GM19455 (cell line): ENCODE results near the gene CARMIL1.
"Not testable (repeated sequence)": the region's sequence is repeated elsewhere in the genome, so short reads cannot be mapped to it uniquely, and the experiment has no call there.

Source experiments
- ATAC-seq: cut with Tn5 transposase; IDR thresholded peaks from one replicate; pipeline ENCODE4 v1.9.1; 2021; ENCODE audit not compliant: unreplicated experiment

CARMIL1 gene

GRCh38 chr6:25277386-25277785 lies 1.8 kb upstream of the CARMIL1 start:
- no peak for ATAC-seq

DNA sequence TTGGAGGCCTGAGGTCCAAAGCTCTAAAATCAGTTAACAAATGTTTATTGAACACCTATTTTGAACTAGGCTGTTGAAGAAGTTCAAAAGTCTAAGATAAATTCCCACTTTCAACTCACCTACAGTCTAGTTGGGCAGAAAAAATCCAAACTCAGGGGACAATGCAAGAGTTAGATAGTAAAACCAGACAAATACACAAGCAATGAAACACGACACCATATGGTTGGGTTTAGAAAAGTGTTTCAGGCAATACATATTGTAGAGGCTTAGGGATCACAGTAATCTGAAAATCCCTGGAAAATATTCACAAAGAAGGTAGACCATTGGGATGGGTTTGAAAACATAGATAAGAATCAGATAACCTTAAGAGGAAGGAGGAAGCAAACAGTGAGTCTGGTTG lies 1.3 kb upstream of the CARMIL1 start:
- ATAC-seq, result no peak

DNA sequence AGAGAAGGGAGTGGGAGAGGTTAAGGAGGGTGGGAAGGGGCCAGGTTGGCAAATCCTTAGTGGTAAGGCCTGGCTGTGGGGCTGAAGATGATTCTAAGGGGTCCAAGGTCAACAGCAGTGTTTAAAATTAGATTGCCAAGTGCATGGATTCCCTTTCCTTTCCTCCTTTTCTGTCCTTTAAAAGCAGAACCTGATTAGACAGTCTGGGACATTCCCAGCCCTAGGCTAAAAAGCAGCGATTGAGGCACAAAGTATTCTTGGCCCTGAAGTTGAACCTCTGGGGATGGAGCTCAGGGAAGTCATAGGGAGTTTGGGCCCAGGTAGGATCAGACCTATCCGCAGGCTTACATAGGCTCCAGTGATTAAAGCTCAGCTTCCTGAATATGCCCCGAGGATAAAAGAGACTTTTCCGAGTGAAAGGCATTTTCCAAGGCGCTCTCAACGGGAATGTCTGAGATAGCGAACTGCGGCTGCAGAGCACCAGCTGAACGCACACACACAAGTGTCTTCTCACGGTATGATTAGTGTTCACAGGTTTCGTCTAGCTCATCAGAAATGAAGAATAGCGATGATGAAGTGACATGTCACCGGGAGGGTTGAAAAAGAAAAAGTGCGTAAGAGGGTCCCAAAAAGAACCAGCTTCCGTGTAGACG lies 787 bp upstream of the CARMIL1 start:
- peak; percentile 31 for ATAC-seq

- no peak for ATAC-seq
Observed at GRCh38 chr6:25279748-25280343, 672 bp downstream of the CARMIL1 start.

DNA sequence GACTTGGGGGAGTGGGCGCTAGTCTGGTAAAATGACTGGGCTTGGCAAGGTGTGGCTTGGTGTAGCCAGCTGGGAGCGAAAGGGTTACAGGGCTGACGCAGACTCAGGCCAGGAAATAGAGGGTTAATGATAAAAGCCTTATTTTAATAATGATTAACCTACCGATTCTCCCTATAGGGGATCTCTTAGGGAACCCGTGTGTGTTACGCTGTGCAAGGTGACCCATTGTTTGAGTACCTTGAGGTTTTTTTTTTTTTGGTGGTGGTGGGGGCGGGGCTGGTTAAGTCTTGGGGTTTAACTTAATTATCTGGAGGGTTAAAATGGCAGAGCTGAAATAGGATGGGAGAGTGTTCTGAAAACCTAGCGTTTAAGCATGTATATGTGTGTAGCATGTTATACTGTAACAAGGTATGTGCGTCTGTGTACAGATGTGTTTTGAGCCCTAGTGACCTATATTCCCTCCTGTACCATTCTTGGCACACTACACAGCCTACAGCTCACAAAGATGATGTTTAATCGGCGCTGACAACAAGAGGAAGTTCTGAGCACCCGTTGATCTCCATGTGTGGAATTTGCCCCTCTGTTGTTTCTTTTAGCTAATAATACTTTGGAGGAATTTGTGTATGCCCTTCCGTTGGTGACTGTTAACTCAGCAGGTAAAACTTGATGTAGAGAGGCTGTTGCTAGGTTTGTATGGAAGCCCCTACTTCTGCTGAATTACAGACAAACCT lies 1.3 kb downstream of the CARMIL1 start:
- no peak for ATAC-seq

GRCh38 chr6:25286891-25287290 lies 7.7 kb downstream of the CARMIL1 start:
- no peak for ATAC-seq

GRCh38 chr6:25287941-25288340 lies 8.8 kb downstream of the CARMIL1 start:
- ATAC-seq, result no peak

DNA sequence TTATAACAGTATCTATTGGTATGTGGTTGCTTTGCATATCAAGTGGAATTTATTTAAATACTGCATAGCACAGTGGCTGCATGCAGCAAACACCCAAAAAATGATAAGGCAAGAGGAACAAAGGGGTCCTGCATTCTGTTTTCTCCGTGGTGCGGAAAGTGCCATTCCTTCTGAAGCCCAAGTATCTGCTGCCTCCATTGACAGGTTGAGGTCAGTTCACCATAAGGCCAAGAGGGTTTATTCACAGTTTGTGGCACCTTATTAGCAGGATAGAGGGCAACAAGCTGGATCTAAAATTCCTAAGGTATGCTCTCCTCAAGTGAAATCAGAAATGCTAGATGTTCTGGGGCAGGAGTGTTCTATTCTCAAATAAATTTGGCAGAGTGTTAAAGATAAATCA lies 9.3 kb downstream of the CARMIL1 start:
- ATAC-seq, result no peak

DNA sequence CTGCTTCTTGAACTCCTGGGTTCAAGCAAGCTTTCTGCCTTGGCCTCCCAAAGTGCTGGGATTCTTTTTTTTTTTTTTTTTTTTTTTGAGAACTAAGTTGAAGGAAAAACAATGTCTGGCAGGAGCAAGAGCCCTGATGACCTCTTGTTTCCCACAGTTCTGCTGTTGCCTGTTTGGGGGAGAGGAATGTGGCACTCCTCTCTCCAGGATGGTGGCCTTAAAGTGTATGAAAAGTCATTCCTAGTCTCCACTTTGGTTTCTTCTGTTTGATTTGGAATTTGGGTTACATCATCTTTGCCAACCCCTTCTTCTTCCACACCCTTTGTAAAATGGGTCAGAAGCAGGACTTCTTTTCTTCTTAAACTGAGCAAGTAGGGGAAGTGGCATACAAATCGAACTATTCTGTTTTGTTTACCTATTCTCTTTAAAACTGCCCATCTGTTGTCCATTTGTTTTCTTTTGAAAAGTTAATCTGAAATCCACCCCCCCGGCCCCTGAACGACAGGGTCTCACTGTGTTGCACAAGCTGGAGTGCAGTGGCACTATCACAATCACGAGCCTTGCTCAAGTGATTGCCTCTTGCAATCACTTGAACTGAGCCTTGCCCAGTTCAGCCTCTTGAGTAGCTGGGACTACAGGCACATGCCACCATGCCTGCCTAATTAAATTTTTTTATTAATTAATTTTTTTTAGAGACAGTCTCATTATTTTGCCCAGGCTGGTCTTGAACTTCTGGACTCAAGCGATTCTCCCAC lies 11.3 kb downstream of the CARMIL1 start:
- no peak for ATAC-seq

DNA sequence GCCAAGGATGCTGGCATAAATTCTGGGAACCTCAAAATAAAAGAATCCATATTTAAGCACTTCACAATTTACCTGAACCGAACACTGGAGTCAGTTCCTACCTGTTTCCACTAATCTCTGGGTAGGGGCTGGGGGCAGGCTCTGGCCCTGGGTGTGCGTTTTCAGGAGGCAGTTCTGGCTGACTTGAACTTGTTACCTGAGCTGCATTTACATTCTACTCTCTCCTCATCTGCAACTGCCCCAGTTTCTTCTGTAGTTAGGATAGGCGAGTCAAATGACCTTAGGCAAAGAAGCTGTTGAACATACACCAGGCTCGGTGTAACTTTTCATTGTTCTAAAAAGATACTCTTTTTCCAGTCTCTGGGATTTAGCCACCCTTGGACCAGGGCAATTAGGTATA lies 13.2 kb downstream of the CARMIL1 start:
- ATAC-seq, result no peak

GRCh38 chr6:25295651-25296050 lies 16.5 kb downstream of the CARMIL1 start:
- no peak for ATAC-seq

DNA sequence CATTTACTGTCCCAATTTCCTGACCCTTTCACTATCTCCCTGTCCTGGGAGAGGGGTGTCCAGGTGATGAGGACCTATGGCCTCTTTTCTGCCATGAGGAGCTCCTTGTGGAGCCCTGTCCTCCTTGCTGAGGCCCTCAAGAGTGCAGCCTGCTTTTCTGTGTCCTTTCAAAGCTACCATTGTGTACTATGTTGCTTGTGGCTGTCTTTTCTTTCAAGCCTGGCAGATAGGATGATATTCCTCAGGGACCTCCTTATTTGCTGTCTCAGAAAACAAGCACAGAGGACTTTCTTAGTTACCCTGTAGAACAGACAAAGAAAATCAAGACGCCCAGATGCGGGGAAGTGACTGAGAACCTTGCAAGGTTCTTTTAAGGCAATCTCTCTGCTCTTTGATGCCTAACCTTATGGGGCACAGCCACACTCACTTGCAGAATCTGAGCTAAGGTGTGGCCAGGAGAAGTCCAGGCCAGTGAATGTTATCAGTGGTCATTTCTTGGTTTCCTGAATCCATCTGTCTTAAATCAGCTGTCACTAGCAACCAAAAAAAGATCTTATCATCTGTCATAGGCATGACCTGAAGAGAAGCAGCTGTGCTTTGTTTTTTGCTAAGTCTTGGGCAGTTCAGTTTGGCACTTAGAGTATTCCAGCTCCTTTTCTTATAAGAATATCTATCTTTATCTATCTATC lies 17.2 kb downstream of the CARMIL1 start:
- no peak for ATAC-seq

DNA sequence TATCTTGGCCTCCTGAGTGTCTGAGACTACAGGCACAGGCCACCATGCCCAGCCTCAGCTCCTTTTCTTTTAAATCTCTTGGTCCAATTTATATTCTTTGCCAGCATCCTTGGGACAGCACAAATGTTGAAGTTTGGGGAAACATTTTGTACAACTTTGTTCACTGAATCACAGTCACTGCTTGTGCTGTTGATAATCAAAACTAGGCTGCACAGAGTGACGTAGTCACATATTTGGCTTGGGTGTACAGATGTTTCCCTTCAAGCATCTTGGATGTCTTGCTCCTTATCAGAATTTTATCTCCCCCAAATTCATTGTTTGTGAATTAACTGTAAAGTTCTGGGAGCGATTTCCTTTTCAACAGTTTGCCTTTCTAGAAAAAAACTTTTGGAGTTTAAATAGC lies 17.9 kb downstream of the CARMIL1 start:
- no peak for ATAC-seq

- ATAC-seq, result no peak
Observed at GRCh38 chr6:25297823-25298522, 18.8 kb downstream of the CARMIL1 start.

GRCh38 chr6:25298523-25298865 lies 19.3 kb downstream of the CARMIL1 start:
- not testable (repeated sequence) for ATAC-seq

DNA sequence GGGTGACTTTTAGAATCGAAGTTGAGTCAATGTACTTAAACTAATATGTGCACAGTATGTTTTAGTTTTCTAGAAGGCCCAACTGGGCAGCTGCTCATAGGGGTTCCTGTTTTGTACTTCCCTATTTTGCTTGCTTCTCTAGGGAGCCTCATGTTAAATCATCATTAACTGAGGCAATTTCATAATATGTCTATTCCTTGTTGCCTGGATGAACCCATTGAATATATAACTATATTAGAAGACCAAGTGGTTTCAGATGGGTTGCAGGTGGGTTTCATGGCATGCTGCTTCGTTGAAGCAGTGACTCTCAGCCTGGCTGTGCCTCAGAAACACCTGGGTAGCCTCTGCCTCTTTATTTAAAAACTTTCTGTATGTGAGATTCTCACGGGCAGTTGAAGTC lies 22.2 kb downstream of the CARMIL1 start:
- ATAC-seq, result no peak

GRCh38 chr6:25302151-25302550 lies 23.0 kb downstream of the CARMIL1 start:
- ATAC-seq, result no peak

DNA sequence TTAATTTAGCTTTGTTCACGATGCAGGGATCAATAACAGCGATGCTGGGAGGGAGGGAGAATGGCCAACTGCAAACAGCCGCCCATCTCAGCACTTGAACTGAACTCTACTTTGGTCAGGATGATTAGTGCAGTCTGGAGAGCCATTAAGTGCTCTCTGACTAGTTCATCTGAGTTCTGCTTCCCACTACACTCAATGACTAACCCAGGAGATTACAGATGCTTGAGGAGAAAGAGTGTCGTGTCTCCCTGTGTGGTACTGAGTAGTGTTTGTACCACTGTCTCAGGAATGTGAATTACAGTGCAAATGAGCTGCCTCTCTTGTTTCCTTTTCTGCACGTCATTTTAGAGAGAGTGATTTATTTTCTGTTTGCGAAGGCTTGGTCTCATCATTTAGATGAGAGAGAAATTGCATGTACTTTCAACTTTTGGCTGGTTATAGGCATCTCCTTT lies 23.5 kb downstream of the CARMIL1 start:
- no peak for ATAC-seq

DNA sequence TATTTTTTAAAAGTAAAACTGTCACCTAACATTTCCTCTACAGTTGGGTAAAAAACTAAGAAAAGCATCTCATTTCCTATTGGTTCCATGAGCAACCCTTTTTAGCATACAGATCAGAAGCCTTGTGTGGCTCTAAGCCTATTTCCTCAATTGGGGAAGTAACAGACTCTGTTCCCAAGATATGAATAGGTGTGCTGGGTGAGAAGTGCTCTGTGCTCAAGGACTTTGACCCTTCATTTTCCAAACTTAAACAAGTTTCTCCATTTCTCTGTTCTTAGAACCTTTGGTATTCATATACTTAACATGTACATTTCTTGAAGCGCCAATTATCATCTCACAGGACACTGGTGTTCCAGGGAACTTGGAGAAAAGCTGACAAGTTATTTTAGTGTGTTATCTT lies 24.1 kb downstream of the CARMIL1 start:
- no peak for ATAC-seq

- no peak for ATAC-seq
Observed at GRCh38 chr6:25306379-25306778, 27.2 kb downstream of the CARMIL1 start.
